HG03565 (cell line): ENCODE measurements around the gene PRCD.

Experiments
- ATAC-seq: cut with Tn5 transposase; IDR thresholded peaks from one replicate; pipeline ENCODE4 v1.9.1; 2021; ENCODE audit warnings: mild to moderate bottlenecking, moderate library complexity; ENCODE audit not compliant: unreplicated experiment

Gene PRCD

GRCh38 chr17:76588182-76588581 is 48.3 kb downstream of the PRCD start:
- ATAC-seq, result no peak

DNA sequence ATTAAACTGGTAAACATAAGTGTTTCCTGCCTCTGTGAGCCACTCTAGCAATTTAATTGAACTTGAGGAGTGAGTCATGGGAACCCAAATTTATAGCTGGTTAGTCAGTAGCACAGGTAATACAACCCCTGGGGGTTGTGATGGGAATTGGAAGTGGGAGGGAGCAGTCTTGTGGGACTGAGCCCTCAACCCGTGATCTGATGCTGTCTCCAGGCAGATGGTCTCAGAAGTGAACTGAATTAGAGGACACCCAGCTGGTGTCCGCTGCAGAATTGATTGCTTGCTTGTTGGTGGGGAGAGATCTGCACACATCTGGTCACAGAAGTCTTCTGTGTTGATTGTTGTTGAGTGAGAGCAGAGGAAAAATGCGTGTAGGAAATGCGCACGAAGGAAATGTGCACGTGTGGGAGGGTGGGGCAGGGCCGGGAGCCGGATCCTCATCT is 53.6 kb downstream of the PRCD start:
- ATAC-seq, result no peak

GRCh38 chr17:76593959-76594358 is 54.1 kb downstream of the PRCD start:
- ATAC-seq, result no peak

GRCh38 chr17:76594690-76595089 is 54.8 kb downstream of the PRCD start:
- no peak for ATAC-seq
